Activated CD8-positive, alpha-beta memory T cell treated with anti-CD3 and anti-CD28 coated beads, Interleukin-2, amount 10 ng/mL, durations not matched to agents 7 days and 5 days (primary cell): ENCODE measurements around the gene ROR2. TPM values are rescaled to one million over a fixed set of nuclear protein-coding genes. Genes with fewer than 3 reads are reported as not detected.
A peak's percentile ranks its signal among the peaks of the same experiment; 100 is the strongest.

Experiments
- ATAC-seq: fragments of 150-1000 bp; cut with Tn5 transposase; one replicate; pipeline ENCODE4 v1.10.0; 2021; ENCODE audit warnings: moderate library complexity
- CTCF ChIA-PET: fragments of 350-600 bp; sonication (Branson Sonifier 250); formaldehyde crosslinking; loops from one replicate; lab custom pipeline; 2021; ENCODE audit warnings: antibody characterized with exemption; lab: Charles Lee
- DNase-seq: peaks from one replicate; pipeline ENCODE4 v3.0.0-alpha.2; 2020
- H3K27ac Mint-ChIP-seq: one replicate; pipeline ENCODE4 v1.8.0; 2021; ENCODE audit warnings: mild to moderate bottlenecking, mixed read lengths
- H3K27me3 Mint-ChIP-seq: one replicate; pipeline ENCODE4 v1.8.0; 2021; ENCODE audit warnings: mixed read lengths
- H3K36me3 Mint-ChIP-seq: one replicate; pipeline ENCODE4 v1.8.0; 2021; ENCODE audit warnings: mild to moderate bottlenecking, mixed read lengths
- H3K4me1 Mint-ChIP-seq: one replicate; pipeline ENCODE4 v1.8.0; 2021; ENCODE audit warnings: mixed read lengths
- H3K4me3 Mint-ChIP-seq: one replicate; pipeline ENCODE4 v1.8.0; 2021; ENCODE audit warnings: mild to moderate bottlenecking, moderate library complexity, mixed read lengths
- H3K9me3 Mint-ChIP-seq: one replicate; pipeline ENCODE4 v1.8.0; 2022; ENCODE audit warnings: low read depth, mixed read lengths
- total RNA-seq, 2 experiments: library from RNA; stranded (reverse); gene quantifications; one replicate each; pipeline ENCODE4 v1.2.3, GENCODE V29; 2021

Gene ROR2
- total RNA-seq, 2 experiments from 2014 or later, result 3.0 to 3.2 TPM

DNA sequence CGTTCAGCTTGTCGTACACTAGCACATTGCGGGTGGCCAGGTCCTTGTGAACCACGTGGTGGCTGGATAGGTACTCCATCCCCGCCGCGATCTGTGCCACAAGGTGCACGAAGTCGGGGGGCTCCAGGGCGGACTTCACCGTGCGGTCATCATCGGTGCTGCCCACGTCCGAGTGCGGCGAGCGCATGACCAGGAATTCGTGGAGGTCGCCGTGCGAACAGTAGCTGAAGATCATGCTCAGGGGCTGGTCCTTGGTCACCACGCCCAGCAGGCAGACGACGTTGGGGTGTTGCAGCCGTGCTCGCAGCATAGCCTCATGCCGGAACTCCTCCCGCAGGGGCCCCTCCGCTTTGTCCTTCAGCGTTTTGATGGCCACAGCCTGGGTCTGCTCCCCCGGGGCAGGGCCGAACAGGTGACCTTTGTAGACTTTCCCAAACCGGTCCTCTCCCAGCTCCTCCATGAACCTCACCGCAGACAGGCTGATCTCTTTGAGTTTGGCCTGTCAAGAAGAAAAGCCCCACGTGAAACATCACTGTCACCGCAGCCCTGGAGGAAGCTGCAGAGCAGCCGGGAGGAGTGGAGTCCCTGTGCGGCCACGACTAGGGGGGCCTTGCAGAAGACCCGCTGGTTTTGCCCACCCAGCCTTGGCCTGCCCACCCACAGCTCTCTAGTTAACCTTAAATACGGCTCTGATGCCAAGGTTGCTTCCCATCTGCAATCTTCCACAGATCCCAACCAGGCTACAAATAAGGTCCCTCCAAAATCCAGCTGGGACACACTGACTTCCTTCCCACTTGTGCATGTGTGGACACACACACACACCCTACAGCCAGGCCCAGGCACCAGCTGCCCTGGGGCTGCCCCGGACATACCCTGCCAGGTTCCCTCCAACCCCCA lies 225.2 kb downstream of the ROR2 start:
- CTCF ChIA-PET, result interaction anchor here (0.7 to 2.7 kb wide), 2 partner anchors 11 to 809 kb away, joined by 4 to 12 read pairs; no protein-coding TSS in a partner anchor
- no peak overlapping the region for H3K27ac Mint-ChIP-seq
- no peak for ATAC-seq

DNA sequence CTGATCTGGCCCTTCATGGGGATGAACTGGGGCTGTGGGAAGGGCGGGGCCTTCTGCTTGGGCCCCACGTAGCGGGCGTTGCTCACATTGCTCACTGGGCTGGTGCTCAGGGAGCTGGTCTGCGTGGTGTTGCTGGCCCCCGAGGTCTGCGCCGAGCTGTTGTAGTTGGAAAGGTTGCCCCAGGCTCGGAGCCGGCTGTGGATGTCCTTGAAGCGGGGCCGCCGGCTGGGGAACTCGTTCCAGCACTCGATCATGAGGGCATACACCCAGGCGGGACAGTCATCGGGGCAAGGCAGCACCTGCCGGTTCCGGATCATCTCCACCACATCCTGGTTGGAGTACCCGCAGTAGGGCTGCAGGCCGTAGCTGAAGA lies 226.0 kb downstream of the ROR2 start:
- DNase-seq (no peak), ATAC-seq (no peak)
- H3K27me3 Mint-ChIP-seq, result peaks cover 34% of the 10 kb centered on the region
- H3K9me3 Mint-ChIP-seq, result no peaks in the 10 kb centered on the region
- peaks cover 20% of the 10 kb centered on the region for H3K4me1 Mint-ChIP-seq
- H3K4me3 Mint-ChIP-seq, result no peak overlapping the region
- H3K36me3 Mint-ChIP-seq, result no peaks in the 10 kb centered on the region
- CTCF ChIA-PET, result interaction anchor here (0.9 to 2.7 kb wide), 2 partner anchors 297 to 809 kb away, joined by 3 to 12 read pairs; no protein-coding TSS in a partner anchor
- H3K27ac Mint-ChIP-seq, result no peak overlapping the region

More for the DNA sequence above, 225.2 kb downstream of the ROR2 start:
- Mint-ChIP-seq H3K27me3 (peaks cover 26% of the 10 kb centered on the region), H3K4me3 (no peak overlapping the region), H3K4me1 (peaks cover 20% of the 10 kb centered on the region), H3K9me3 (no peaks in the 10 kb centered on the region), H3K36me3 (no peaks in the 10 kb centered on the region)
- no peak for DNase-seq

DNA sequence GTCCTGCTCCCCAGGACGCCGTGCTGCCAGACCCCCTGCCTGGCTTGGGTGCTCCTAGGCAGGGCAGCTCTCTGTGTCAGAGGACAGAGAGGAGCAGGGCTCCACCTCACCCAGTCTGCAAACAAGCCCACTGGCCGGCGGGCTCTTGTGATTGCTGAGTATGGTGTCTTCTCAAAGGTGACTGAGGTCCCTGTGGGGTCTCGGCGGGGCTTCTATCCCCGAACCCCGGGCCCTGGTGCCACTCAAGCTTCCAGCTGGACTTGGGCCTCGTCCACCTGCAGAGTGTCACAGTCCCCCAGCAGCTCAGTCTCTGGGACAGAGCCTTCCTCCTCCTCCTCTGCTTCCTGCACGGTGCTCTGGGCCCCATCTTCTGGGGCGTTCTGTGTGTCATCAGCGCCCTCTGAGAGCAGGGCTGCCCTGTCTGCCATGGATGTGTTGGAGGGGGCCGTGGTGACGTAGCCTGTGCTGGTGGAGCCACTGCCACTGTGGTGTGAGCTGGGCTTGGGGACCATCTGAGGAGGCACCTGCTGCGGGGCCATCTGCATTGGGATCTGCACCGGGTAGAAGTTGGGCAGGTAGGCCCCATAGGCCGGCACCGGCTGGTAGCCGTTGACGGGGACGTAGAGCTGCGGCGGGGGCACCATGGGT lies 226.5 kb downstream of the ROR2 start:
- ATAC-seq (no peak), DNase-seq (no peak)
- no peaks in the 10 kb centered on the region for H3K9me3 Mint-ChIP-seq
- H3K27ac Mint-ChIP-seq, result no peak overlapping the region
- peaks cover 40% of the 10 kb centered on the region for H3K27me3 Mint-ChIP-seq
- H3K4me3 Mint-ChIP-seq, result no peak overlapping the region
- H3K4me1 Mint-ChIP-seq, result peaks cover 20% of the 10 kb centered on the region
- CTCF ChIA-PET, result interaction anchor here (0.9 to 2.7 kb wide), 3 partner anchors 11 to 808 kb away, joined by 3 to 12 read pairs (median 4); no protein-coding TSS in a partner anchor
- H3K36me3 Mint-ChIP-seq, result no peaks in the 10 kb centered on the region

DNA sequence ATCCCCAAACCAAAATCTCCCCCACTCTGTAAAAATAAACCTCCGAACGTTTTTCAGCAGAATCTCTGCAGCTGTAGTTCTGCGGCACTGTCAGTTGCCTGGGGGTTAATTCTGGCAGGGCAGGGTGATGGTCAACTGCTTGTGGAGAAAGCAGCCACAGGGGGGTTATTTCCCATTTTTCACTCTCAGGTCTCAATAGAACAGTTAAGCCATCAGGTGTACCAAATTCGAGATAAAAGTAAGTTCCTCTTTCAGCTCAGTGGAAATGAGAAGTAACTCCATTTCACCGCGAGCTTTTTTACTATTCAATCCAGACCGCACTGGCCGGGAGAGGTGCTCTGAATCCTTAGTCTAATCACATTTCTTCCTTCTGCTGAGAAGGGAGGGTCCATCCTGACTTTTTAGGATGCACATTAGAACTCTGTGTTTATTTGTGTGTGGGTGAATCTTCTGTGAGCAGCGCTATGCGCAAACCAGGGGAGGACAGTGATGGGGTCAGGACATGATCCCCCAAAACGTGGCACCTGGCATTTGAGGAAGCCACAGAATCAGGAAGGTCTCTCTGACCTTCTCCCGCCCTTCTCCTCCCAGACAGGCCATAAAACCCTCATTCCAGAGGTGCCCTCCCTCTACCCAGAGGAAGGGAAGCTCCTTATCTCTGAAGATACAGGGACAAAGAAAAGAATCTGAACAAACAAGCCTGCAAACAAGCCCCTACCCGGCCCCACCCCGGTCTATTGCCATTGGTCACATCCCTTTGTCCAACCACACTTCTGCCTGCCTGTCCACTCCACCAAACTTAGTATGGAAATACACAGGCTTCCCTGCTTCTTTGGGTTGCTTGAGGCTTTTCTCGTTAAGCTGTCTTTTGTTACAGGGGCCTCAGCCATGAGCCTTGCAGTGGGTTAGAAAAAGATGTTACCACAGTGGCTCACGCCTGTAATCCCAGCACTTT lies 229.0 kb downstream of the ROR2 start:
- H3K36me3 Mint-ChIP-seq, result no peaks in the 10 kb centered on the region
- DNase-seq (no peak), ATAC-seq (no peak)
- CTCF ChIA-PET, result interaction anchor here (0.9 to 1.3 kb wide), 2 partner anchors 14 to 806 kb away, joined by 3 read pairs; no protein-coding TSS in a partner anchor
- no peak overlapping the region for H3K27ac Mint-ChIP-seq
- H3K27me3 Mint-ChIP-seq, result peaks cover 59% of the 10 kb centered on the region
- H3K9me3 Mint-ChIP-seq, result peaks cover 5% of the 10 kb centered on the region
- peaks cover 8% of the 10 kb centered on the region for H3K4me1 Mint-ChIP-seq
- H3K4me3 Mint-ChIP-seq, result no peak overlapping the region

DNA sequence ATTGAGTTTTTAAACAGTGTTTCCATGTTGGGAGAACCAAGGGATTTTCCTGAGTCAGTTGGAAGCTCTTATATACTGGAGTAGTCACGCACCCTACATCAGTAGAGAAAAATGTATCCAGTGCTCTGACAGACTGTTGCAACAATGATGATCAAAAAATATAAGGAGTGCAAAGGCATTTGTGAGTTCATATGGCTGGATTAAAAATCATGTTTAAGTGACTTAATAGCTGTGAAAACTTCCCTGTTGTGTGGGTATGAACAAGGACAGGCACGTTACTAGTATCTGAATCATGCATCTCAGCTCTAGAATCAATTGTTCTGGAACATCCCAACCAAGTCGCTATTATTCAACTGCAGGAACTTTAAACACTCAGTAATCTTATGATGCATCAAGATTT lies 229.7 kb downstream of the ROR2 start:
- H3K36me3 Mint-ChIP-seq, result peaks cover 2% of the 10 kb centered on the region
- H3K27ac Mint-ChIP-seq, result no peak overlapping the region
- no peak overlapping the region for H3K4me3 Mint-ChIP-seq
- H3K27me3 Mint-ChIP-seq, result peaks cover 63% of the 10 kb centered on the region
- peaks cover 5% of the 10 kb centered on the region for H3K9me3 Mint-ChIP-seq
- no peak for DNase-seq
- CTCF ChIA-PET, result interaction anchor here (0.9 to 1.3 kb wide), 2 partner anchors 14 to 805 kb away, joined by 3 read pairs; no protein-coding TSS in a partner anchor
- H3K4me1 Mint-ChIP-seq, result peaks cover 9% of the 10 kb centered on the region
- no peak for ATAC-seq

DNA sequence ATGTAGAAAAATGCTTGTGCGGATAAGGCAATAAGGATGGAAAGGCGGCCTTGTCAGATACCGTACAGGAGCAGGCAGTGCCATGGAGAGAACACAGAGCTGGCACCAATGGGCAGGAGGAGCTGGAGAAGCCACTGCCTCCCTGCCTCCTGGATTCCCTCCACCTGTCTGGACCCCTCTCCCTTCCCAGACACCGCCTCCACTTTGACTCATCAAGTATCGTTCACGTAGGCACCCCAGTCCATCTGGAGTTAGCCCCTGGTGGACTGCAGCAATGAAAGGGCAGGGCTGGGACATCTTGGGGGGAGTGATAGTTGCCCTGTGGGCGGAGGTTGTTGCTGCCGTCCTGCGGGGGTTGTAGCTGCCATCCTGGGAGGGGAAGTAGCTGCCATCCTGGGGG lies 232.0 kb downstream of the ROR2 start:
- Mint-ChIP-seq H3K36me3 (peaks cover 2% of the 10 kb centered on the region), H3K4me3 (no peak overlapping the region), H3K4me1 (peaks cover 14% of the 10 kb centered on the region), H3K27me3 (peaks cover 74% of the 10 kb centered on the region), H3K9me3 (peaks cover 5% of the 10 kb centered on the region), H3K27ac (no peak overlapping the region)
- ATAC-seq (no peak), DNase-seq (no peak)
- CTCF ChIA-PET, result interaction anchor here (1.5 to 1.8 kb wide), 2 partner anchors 9 to 16 kb away, joined by 8 read pairs; no protein-coding TSS in a partner anchor

DNA sequence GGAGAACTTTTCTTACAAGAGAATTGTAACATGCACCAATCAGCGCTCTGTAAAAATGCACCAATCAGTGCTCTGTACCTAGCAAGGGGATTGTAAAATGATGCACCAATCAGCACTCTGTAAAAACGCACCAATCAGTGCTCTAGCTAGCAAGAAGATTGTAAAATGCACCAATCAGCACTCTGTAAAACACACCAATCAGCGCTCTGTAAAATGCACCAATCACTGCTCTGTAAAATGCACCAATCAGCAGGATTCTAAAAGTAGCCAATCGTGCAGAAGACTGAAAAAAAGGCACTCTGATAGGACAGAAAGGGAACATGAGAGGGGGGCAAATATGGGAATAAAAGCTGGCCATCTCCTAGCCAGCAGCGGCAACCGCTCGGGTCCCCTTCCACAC lies 233.2 kb downstream of the ROR2 start:
- Mint-ChIP-seq H3K27ac (no peak overlapping the region), H3K27me3 (peaks cover 67% of the 10 kb centered on the region), H3K4me1 (peaks cover 14% of the 10 kb centered on the region), H3K4me3 (no peak overlapping the region), H3K9me3 (peaks cover 5% of the 10 kb centered on the region), H3K36me3 (peaks cover 2% of the 10 kb centered on the region)
- CTCF ChIA-PET, result interaction anchor here (1.0 to 1.8 kb wide), 5 partner anchors 10 to 801 kb away, joined by 3 to 8 read pairs (median 3); no protein-coding TSS in a partner anchor
- ATAC-seq (no peak), DNase-seq (no peak)

DNA sequence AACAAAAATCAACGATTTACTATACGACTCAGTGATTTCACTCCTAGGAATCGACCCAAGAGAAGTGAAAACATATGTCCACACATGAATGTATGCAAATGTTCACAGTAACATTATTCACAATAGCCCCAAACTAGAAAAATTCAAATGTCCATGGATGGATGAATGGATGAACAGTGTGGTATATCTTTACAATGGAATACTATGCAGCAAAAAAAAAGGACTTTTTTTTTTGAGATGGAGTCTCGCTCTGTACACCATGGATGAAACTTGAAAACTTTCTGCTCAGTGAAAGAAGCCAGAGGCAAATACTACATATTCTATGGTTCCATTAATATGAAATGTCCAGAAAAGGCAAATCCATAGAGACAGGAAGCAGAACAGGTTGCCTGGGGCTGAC lies 233.8 kb downstream of the ROR2 start:
- H3K27ac Mint-ChIP-seq, result no peak overlapping the region
- H3K4me1 Mint-ChIP-seq, result peaks cover 14% of the 10 kb centered on the region
- peaks cover 2% of the 10 kb centered on the region for H3K36me3 Mint-ChIP-seq
- peaks cover 64% of the 10 kb centered on the region for H3K27me3 Mint-ChIP-seq
- no peak for ATAC-seq
- no peak overlapping the region for H3K4me3 Mint-ChIP-seq
- peaks cover 5% of the 10 kb centered on the region for H3K9me3 Mint-ChIP-seq
- CTCF ChIA-PET, result interaction anchor here (1.5 to 1.8 kb wide), 2 partner anchors 11 to 801 kb away, joined by 3 read pairs; no protein-coding TSS in a partner anchor
- DNase-seq, result no peak

DNA sequence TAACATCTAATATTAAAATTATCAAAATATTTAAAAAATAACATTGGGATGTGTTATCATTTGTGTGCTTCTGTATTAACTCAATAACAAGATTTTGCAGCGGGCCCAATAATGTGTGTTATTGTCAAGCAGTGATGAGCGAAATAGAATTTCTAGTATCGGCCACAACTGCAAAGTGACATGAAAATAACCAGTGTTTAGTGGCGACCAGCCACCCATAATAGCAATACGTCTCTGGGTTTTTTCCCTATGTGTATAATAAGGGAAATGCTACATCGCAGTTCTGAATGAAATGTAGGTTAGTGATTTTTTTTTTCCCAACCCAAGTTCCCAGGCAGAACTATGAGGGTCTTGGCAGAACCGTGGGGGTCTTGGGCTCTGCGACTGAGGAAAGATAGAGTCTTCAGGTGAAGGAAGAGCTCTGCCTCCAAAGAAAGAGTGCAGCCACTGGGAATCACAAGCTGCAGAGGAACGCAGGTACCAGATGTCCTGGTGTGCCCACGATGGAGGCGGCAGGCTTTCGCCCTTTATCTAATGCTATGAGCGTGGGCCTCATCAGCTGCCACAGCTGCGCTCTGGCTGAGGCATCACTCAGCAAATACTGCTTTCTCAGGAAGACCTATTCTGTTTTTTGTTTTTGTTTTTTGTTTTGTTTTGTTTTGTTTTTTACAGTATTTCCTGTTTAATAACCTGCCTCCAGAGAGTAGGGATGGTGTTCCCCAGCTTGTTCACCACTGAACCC lies 235.0 kb downstream of the ROR2 start:
- DNase-seq (no peak), ATAC-seq (no peak)
- Mint-ChIP-seq H3K27me3 (peaks cover 53% of the 10 kb centered on the region), H3K9me3 (peaks cover 5% of the 10 kb centered on the region), H3K27ac (no peak overlapping the region), H3K36me3 (peaks cover 2% of the 10 kb centered on the region), H3K4me1 (peaks cover 6% of the 10 kb centered on the region), H3K4me3 (no peak overlapping the region)
- CTCF ChIA-PET, result interaction anchor here (0.7 to 1.5 kb wide), 3 partner anchors 12 to 1267 kb away, joined by 3 read pairs; no protein-coding TSS in a partner anchor

DNA sequence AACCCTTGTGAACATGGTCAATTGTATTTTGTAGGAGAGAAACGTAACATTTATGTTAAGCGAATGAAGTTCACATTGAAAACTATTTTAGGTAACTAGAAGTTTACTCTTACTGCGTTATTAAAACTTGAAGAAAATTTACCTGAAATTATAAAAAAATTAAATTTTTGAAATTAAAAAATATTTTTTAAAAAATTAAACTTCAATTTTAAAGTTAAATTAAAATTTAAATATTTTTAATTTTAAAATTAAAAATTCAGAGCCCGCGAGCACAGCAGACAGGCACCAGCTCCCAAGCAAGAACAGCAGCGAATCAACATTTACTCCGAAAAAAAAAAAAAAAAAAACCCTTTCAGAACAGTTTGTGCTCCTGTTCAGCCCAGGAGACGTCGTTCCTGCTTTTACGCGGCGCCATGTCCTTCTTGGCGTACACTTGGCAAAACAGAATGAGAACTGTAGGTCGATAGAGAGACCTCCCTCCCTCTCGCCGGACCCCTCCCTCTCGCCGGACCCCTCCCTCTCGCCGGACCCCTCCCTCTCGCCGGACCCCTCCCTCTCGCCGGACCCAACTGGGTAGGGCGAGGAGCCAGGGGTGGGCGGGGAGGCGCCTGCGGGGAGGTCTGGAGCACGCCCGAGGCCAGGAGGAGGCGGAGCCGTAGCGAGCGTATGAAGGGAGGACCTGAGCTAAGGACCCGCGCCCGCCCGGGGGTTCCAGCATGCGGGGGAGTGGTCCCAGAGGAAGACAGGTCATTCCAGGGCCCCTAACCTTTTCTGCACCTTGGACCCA lies 235.8 kb downstream of the ROR2 start:
- peak; percentile 59 for DNase-seq

DNA sequence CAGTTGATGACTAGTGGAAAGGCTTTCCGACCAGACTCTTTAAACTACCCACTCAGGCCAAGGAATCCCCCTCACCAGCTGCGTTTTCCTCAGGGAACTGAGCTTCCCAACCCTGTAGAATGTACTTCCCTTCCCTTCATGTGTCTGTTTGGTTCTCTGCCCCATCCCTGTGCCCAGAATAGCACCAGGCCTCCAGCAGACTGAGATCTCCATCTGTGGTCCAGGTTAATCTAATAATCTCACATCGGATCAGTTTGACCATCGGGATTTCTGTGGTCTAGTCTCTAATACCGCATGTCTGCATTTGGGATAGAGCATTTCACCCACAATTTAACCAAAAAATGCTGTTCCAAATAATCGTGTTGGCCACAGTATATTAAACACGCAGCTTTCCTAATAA lies 237.2 kb downstream of the ROR2 start:
- H3K4me1 Mint-ChIP-seq, result peaks cover 6% of the 10 kb centered on the region
- H3K9me3 Mint-ChIP-seq, result peaks cover 5% of the 10 kb centered on the region
- peaks cover 2% of the 10 kb centered on the region for H3K36me3 Mint-ChIP-seq
- H3K27me3 Mint-ChIP-seq, result peaks cover 33% of the 10 kb centered on the region
- no peak overlapping the region for H3K4me3 Mint-ChIP-seq
- no peak overlapping the region for H3K27ac Mint-ChIP-seq
- no peak for DNase-seq
- no peak for ATAC-seq
- CTCF ChIA-PET, result interaction anchor here (1.0 kb wide), 1 partner anchor 15 kb away, joined by 7 read pairs; no protein-coding TSS in a partner anchor

More for the DNA sequence above, 235.8 kb downstream of the ROR2 start:
- peak; percentile 29 for ATAC-seq
- H3K4me1 Mint-ChIP-seq, result peaks cover 6% of the 10 kb centered on the region
- peaks cover 5% of the 10 kb centered on the region for H3K9me3 Mint-ChIP-seq
- H3K36me3 Mint-ChIP-seq, result peaks cover 2% of the 10 kb centered on the region
- CTCF ChIA-PET, result interaction anchor here (0.6 to 1.0 kb wide), 3 partner anchors 13 to 1107 kb away, joined by 3 read pairs; no protein-coding TSS in a partner anchor
- H3K4me3 Mint-ChIP-seq, result peak overlapping the region; percentile 51
- H3K27me3 Mint-ChIP-seq, result peaks cover 45% of the 10 kb centered on the region
- no peak overlapping the region for H3K27ac Mint-ChIP-seq
